ENCODE measurements around the gene FSTL3.
"Not testable (repeated sequence)": the region's sequence is repeated elsewhere in the genome, so short reads cannot be mapped to it uniquely, and the experiment has no call there.

Gene FSTL3

GRCh38 chr19:711254-711653 is 35.1 kb downstream of the FSTL3 start:
- no peak for DNase-seq

GRCh38 chr19:715347-715746 is 39.2 kb downstream of the FSTL3 start:
- no peak for DNase-seq

- no peak for DNase-seq
Observed at GRCh38 chr19:718251-718951, 42.2 kb downstream of the FSTL3 start.

GRCh38 chr19:718991-719512 is 42.9 kb downstream of the FSTL3 start:
- DNase-seq = no peak

GRCh38 chr19:719636-720344 is 43.6 kb downstream of the FSTL3 start:
- DNase-seq = no peak

GRCh38 chr19:720345-721160 is 44.4 kb downstream of the FSTL3 start:
- no peak for DNase-seq

- no peak for DNase-seq
Observed at GRCh38 chr19:722553-723101, 46.4 kb downstream of the FSTL3 start.

GRCh38 chr19:723247-723646 is 47.1 kb downstream of the FSTL3 start:
- DNase-seq = no peak

- DNase-seq = no peak
Observed at GRCh38 chr19:723714-724113, 47.5 kb downstream of the FSTL3 start.

GRCh38 chr19:725461-726089 is 49.4 kb downstream of the FSTL3 start:
- DNase-seq = no peak

GRCh38 chr19:726993-727956 is 51.1 kb downstream of the FSTL3 start:
- no peak for DNase-seq

- no peak for DNase-seq
Observed at GRCh38 chr19:728011-728410, 51.8 kb downstream of the FSTL3 start.

- not testable (repeated sequence) for DNase-seq
Observed at GRCh38 chr19:729564-729963, 53.4 kb downstream of the FSTL3 start.

GRCh38 chr19:729965-730668 is 53.9 kb downstream of the FSTL3 start:
- DNase-seq = no peak

- DNase-seq = no peak
Observed at GRCh38 chr19:731000-731399, 54.8 kb downstream of the FSTL3 start.

- no peak for DNase-seq
Observed at GRCh38 chr19:732148-733069, 56.2 kb downstream of the FSTL3 start.

Data from NCI-H2107 (cell line).